Measurements from ENCODE around the gene BPI. TPM values are rescaled to one million over a fixed set of nuclear protein-coding genes. Genes with fewer than 3 reads are reported as not detected.

BPI gene
- polyA plus RNA-seq, 1 of the 3 experiments (the other 2 are of a cell fraction), result not detected

DNA sequence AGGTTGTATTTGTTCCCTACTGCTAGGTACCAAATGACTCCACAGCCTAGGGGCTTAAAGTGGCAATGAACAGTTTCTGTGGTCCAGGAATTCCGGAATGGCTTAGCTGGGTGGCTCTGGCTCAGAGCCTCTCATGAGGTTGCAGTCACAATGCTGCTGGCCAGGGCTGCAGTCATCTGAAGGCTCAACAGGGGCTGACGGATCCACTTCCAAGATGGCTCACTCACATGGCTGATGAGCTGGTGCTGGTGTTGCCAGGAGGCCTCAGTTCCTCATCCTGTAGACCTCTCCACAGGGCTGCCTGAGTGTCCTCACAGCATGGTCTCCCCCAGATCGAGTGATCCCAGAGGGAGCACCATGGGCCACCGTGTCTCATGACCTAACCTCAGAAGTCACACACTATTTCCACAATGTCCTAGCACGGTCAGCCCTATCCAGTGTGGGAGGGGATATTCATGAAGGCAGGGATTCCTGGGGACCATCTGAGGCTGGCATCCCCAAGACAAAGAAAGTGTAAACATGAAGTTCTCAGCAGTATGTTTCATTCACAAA is 19.0 kb upstream of the BPI start:
- TF ChIP-seq, protein P1, sequence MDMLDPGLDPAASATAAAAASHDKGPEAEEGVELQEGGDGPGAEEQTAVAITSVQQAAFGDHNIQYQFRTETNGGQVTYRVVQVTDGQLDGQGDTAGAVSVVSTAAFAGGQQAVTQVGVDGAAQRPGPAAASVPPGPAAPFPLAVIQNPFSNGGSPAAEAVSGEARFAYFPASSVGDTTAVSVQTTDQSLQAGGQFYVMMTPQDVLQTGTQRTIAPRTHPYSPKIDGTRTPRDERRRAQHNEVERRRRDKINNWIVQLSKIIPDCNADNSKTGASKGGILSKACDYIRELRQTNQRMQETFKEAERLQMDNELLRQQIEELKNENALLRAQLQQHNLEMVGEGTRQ (IDR thresholded peaks at IDR 0.05; ENCODE audit: borderline replicate concordance, low read depth, low read length), result no peak
- no peak for TF ChIP-seq YY1 (IDR thresholded peaks at IDR 0.05; ENCODE audit: low read depth)
- no peak for TF ChIP-seq RXRA (IDR thresholded peaks at IDR 0.05; ENCODE audit: borderline replicate concordance, low read depth)
- TF ChIP-seq, protein P2, sequence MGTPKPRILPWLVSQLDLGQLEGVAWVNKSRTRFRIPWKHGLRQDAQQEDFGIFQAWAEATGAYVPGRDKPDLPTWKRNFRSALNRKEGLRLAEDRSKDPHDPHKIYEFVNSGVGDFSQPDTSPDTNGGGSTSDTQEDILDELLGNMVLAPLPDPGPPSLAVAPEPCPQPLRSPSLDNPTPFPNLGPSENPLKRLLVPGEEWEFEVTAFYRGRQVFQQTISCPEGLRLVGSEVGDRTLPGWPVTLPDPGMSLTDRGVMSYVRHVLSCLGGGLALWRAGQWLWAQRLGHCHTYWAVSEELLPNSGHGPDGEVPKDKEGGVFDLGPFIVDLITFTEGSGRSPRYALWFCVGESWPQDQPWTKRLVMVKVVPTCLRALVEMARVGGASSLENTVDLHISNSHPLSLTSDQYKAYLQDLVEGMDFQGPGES (IDR thresholded peaks at IDR 0.05; ENCODE audit: low read depth, low read length), result no peak
- TF ChIP-seq TEAD4 (IDR thresholded peaks at IDR 0.05; ENCODE audit: borderline replicate concordance, insufficient read depth), result no peak
- no peak for TF ChIP-seq MEF2A (IDR thresholded peaks at IDR 0.05; ENCODE audit: borderline replicate concordance, low read depth)
- TF ChIP-seq, protein P3, sequence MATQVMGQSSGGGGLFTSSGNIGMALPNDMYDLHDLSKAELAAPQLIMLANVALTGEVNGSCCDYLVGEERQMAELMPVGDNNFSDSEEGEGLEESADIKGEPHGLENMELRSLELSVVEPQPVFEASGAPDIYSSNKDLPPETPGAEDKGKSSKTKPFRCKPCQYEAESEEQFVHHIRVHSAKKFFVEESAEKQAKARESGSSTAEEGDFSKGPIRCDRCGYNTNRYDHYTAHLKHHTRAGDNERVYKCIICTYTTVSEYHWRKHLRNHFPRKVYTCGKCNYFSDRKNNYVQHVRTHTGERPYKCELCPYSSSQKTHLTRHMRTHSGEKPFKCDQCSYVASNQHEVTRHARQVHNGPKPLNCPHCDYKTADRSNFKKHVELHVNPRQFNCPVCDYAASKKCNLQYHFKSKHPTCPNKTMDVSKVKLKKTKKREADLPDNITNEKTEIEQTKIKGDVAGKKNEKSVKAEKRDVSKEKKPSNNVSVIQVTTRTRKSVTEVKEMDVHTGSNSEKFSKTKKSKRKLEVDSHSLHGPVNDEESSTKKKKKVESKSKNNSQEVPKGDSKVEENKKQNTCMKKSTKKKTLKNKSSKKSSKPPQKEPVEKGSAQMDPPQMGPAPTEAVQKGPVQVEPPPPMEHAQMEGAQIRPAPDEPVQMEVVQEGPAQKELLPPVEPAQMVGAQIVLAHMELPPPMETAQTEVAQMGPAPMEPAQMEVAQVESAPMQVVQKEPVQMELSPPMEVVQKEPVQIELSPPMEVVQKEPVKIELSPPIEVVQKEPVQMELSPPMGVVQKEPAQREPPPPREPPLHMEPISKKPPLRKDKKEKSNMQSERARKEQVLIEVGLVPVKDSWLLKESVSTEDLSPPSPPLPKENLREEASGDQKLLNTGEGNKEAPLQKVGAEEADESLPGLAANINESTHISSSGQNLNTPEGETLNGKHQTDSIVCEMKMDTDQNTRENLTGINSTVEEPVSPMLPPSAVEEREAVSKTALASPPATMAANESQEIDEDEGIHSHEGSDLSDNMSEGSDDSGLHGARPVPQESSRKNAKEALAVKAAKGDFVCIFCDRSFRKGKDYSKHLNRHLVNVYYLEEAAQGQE (IDR thresholded peaks at IDR 0.05; ENCODE audit: low read depth, low read length), result no peak
- no peak for TF ChIP-seq FOXJ3 (CRISPR knock-in tag; IDR thresholded peaks at IDR 0.05)
- TF ChIP-seq, protein P4, sequence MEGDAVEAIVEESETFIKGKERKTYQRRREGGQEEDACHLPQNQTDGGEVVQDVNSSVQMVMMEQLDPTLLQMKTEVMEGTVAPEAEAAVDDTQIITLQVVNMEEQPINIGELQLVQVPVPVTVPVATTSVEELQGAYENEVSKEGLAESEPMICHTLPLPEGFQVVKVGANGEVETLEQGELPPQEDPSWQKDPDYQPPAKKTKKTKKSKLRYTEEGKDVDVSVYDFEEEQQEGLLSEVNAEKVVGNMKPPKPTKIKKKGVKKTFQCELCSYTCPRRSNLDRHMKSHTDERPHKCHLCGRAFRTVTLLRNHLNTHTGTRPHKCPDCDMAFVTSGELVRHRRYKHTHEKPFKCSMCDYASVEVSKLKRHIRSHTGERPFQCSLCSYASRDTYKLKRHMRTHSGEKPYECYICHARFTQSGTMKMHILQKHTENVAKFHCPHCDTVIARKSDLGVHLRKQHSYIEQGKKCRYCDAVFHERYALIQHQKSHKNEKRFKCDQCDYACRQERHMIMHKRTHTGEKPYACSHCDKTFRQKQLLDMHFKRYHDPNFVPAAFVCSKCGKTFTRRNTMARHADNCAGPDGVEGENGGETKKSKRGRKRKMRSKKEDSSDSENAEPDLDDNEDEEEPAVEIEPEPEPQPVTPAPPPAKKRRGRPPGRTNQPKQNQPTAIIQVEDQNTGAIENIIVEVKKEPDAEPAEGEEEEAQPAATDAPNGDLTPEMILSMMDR (IDR thresholded peaks at IDR 0.05), result no peak
- no peak for TF ChIP-seq NFIC (IDR thresholded peaks at IDR 0.05; ENCODE audit: borderline replicate concordance)
- TF ChIP-seq, protein P5, sequence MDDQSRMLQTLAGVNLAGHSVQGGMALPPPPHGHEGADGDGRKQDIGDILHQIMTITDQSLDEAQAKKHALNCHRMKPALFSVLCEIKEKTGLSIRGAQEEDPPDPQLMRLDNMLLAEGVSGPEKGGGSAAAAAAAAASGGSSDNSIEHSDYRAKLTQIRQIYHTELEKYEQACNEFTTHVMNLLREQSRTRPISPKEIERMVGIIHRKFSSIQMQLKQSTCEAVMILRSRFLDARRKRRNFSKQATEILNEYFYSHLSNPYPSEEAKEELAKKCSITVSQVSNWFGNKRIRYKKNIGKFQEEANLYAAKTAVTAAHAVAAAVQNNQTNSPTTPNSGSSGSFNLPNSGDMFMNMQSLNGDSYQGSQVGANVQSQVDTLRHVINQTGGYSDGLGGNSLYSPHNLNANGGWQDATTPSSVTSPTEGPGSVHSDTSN (IDR thresholded peaks at IDR 0.05), result no peak
- Histone ChIP-seq H3K4me1 (ENCODE audit: control insufficient read depth in 1 of 2, insufficient read depth in 2 of 2, low read depth in 1 of 2, low read length in 1 of 2) (no peaks in the 10 kb centered on the region), H3K36me3 (replicated peaks in 1 of 2; ENCODE audit: control insufficient read depth in 1 of 2, insufficient read depth in 2 of 2, low read length in 1 of 2) (no peaks in the 10 kb centered on the region), H3K9me2 (no peaks in the 10 kb centered on the region), H3K79me2 (ENCODE audit: insufficient read depth) (no peaks in the 10 kb centered on the region), H4K20me1 (ENCODE audit: insufficient read depth) (no peaks in the 10 kb centered on the region), H3K9me3 (no peaks in the 10 kb centered on the region), H3K27me3 (ENCODE audit: insufficient read depth) (no peaks in the 10 kb centered on the region), H3K27ac (ENCODE audit: low read depth in 2 of 2, low read length in 1 of 2) (no peak overlapping the region), H3F3A (replicated peaks; ENCODE audit: insufficient read depth) (no peaks in the 10 kb centered on the region), H3K4me3 (ENCODE audit: low read depth in 2 of 2, low read length in 1 of 2) (no peak overlapping the region), H2AFZ (ENCODE audit: low read depth) (no peak overlapping the region), H3K4me2 (no peak overlapping the region), H3K9ac (no peak overlapping the region)
- ChIA-PET POLR2A (no interaction called here), CTCF (interaction anchor here (1.0 kb wide), 1 partner anchor 63 kb away, joined by 3 read pairs; no protein-coding TSS in a partner anchor)
- 53% methylated on average over 5 of the region's 5 CpGs for WGBS (ENCODE audit: low lambda C conversion rate)
- no peak for DNase-seq

Data from SK-N-SH (cell line).